ENCODE results near the gene MITD1. TPM values are rescaled to one million over a fixed set of nuclear protein-coding genes. Genes with fewer than 3 reads are reported as not detected.

The MITD1 gene
- 10 to 100 TPM; 39.2 to 47.3 TPM for total RNA-seq
- 45.1 TPM for polyA plus RNA-seq (2013, experiment 1 of 2)
- 42.1 TPM for polyA plus RNA-seq (2013, experiment 2 of 2)
- long read RNA-seq, experiment 1, transcript MITD1-201 (7 exons, 939 nt), result major isoform, 17 of 26 reads
- long read RNA-seq, experiment 1, partial matches to known transcripts, result 2 of 26 reads
- long read RNA-seq, experiment 1, other reads (novel, unspliced or antisense), result 3 of 26 reads
- long read RNA-seq, experiment 2, transcript MITD1-201 (7 exons, 939 nt), result major isoform, 21 of 44 reads
- long read RNA-seq, experiment 2, partial matches to known transcripts, result 1 of 44 reads
- long read RNA-seq, experiment 2, other reads (novel, unspliced or antisense), result 17 of 44 reads
- long read RNA-seq, experiment 3, transcript MITD1-201 (7 exons, 939 nt), result major isoform, 12 of 29 reads
- long read RNA-seq, experiment 3, partial matches to known transcripts, result 5 of 29 reads
- long read RNA-seq, experiment 3, other reads (novel, unspliced or antisense), result 11 of 29 reads
- long read RNA-seq, experiment 4, transcript MITD1-202 (6 exons, 662 nt), result minor isoform, 25 of 143 reads
- long read RNA-seq, experiment 4, transcript MITD1-201 (7 exons, 939 nt), result major isoform, 91 of 143 reads
- long read RNA-seq, experiment 4, partial matches to known transcripts, result 8 of 143 reads
- long read RNA-seq, experiment 4, other reads (novel, unspliced or antisense), result 18 of 143 reads

DNA sequence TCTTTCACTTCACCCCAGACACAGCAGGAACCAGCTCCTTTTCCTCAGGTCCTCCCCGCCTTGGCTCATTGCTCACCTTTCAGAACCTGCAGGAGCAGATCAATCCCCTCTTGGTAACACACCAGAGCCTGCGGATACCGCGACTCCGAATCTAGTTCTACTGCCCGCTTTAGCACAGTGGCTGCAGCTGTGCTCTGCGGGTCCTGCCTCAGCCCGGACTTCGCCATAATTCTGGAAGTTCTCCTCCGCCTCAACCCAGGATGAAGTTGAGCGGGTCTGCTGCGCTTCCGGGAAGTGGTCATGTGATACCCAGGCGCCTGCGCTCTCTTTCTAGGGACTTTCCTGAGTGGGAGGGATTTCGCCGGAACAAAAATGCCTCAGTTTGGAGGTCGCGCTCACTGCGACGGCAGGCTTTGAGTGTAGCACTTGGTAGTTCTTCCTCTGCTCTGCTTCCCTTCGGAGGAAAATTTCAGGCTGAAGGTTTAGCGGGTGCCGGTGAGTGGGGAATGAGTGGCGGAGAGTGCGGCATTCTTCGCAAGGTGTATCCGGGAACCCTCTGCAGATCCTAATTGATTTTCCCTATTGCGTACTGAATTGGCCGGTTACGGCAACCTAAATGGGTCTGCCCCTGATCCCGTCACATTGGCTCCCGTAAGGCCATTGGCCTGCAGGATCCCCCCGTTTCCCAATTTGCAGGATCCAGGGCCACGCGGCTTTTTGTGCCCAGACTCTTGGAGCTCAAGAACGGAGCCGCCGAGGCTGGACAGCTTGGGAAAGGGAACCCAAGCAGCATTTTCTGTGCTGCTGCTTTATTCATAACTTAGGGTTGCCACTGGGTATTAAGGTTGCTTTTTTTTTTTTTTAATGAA lies at the start of gene MITD1, which contains the start of gene MRPL30:
TSS of gene MITD1 (minus strand) at position 304 of the 869 bp plus-strand sequence. CDS start at position 227, 77 bp downstream.
TSS of gene MRPL30 (plus strand) at position 430 of the 869 bp plus-strand sequence. CDS start 5,020 bp downstream, outside the sequence.
- H3K36me3 Mint-ChIP-seq (ENCODE audit: low read depth), result peaks cover 10% of the 10 kb centered on the region
- no peak for TF ChIP-seq CTCF (conservative IDR thresholded peaks at IDR 0.05)
- peak; percentile 97 for DNase-seq
- Histone ChIP-seq H3K9me3 (ENCODE audit: control insufficient read depth, low read length) (no peaks in the 10 kb centered on the region), H3K4me1 (ENCODE audit: control insufficient read depth, insufficient read depth, low read length) (no peaks in the 10 kb centered on the region), H3K36me3 (ENCODE audit: control insufficient read depth, insufficient read depth, low read length) (peaks cover 11% of the 10 kb centered on the region), H3K27me3 (ENCODE audit: control insufficient read depth, insufficient read depth, low read length, poor library complexity, severe bottlenecking) (no peaks in the 10 kb centered on the region), H3K27ac (ENCODE audit: low read depth, low read length) (peak within 1 kb of the TSS; percentile 50), H3K4me3 (ENCODE audit: low read length) (peak within 1 kb of the TSS; percentile 97), H3K9ac (ENCODE audit: extremely low read depth, low read length, poor library complexity, severe bottlenecking) (peak within 1 kb of the TSS; percentile 78)
- H3K27ac Mint-ChIP-seq, result peak within 1 kb of the TSS; percentile 98
- H3K27me3 Mint-ChIP-seq (ENCODE audit: insufficient read depth), result no peaks in the 10 kb centered on the region
- WGBS, 2 experiments (ENCODE audit: insufficient coverage in 1 of 2, insufficient read length in 1 of 2), result 0 to 1% methylated on average over 19 to 39 of the region's 39 CpGs
- H3K4me3 Mint-ChIP-seq, result peak within 1 kb of the TSS; percentile 86
- peaks cover 10% of the 10 kb centered on the region for H3K4me1 Mint-ChIP-seq
- H3K9me3 Mint-ChIP-seq, result no peaks in the 10 kb centered on the region

- Mint-ChIP-seq H3K9me3 (no peaks in the 10 kb centered on the region), H3K27me3 (ENCODE audit: insufficient read depth) (no peaks in the 10 kb centered on the region)
Measured at GRCh38 chr2:99217929-99218501, 37.2 kb upstream of the MITD1 start.

More at GRCh38 chr2:99217929-99218501, 37.2 kb upstream of the MITD1 start:
- H3K27ac ChIP-seq (ENCODE audit: low read depth, low read length), result no peak overlapping the region
- Mint-ChIP-seq H3K4me3 (no peak overlapping the region), H3K36me3 (ENCODE audit: low read depth) (no peaks in the 10 kb centered on the region), H3K4me1 (no peaks in the 10 kb centered on the region), H3K27ac (no peak overlapping the region)
- no peak for DNase-seq
- 92% methylated on average over 3 to 4 of the region's 4 CpGs for WGBS, 2 experiments (ENCODE audit: insufficient coverage in 1 of 2, insufficient read length in 1 of 2)
- no peak overlapping the region for H3K9ac ChIP-seq (ENCODE audit: extremely low read depth, low read length, poor library complexity, severe bottlenecking)
- H3K4me3 ChIP-seq (ENCODE audit: low read length), result no peak overlapping the region
- no peaks in the 10 kb centered on the region for H3K4me1 ChIP-seq (ENCODE audit: control insufficient read depth, insufficient read depth, low read length)
- no peaks in the 10 kb centered on the region for H3K27me3 ChIP-seq (ENCODE audit: control insufficient read depth, insufficient read depth, low read length, poor library complexity, severe bottlenecking)
- no peaks in the 10 kb centered on the region for H3K9me3 ChIP-seq (ENCODE audit: control insufficient read depth, low read length)
- H3K36me3 ChIP-seq (ENCODE audit: control insufficient read depth, insufficient read depth, low read length), result no peaks in the 10 kb centered on the region
- no peak for TF ChIP-seq CTCF (conservative IDR thresholded peaks at IDR 0.05)
